ENCODE data around the gene MLC1. TPM values are rescaled to one million over a fixed set of nuclear protein-coding genes. Genes with fewer than 3 reads are reported as not detected.

Gene MLC1
- total and polyA plus RNA-seq, 2 donors (not counting 1 experiment from before 2014, with no cell fraction given): 0.34 TPM; not detected in 1

GRCh38 chr22:50072714-50073538, 12.3 kb downstream of the MLC1 start:
- intact Hi-C loops (cut with micrococcal nuclease): no loop called here
- H3K4me2 ChIP-seq (replicated peaks; ENCODE audit: low read depth, low read length, poor library complexity, severe bottlenecking): no peak overlapping the region
- no peak for ATAC-seq (ENCODE audit: low read depth)
- H4K20me1 ChIP-seq (ENCODE audit: control insufficient read depth, insufficient read depth, low read length, poor library complexity, severe bottlenecking): no peaks in the 10 kb centered on the region
- no peak overlapping the region for H3K4me3 ChIP-seq (ENCODE audit: control extremely low read depth in 1 of 5, extremely low read depth in 1 of 5, insufficient read depth in 1 of 5, low read depth in 2 of 5, low read length in 4 of 5)
- WGBS (ENCODE audit: insufficient coverage): 92% methylated on average over 27 of the region's 28 CpGs
- ChIA-PET CTCF (no interaction called here), POLR2A (no interaction called here)
- no peaks in the 10 kb centered on the region for H3K9me3 ChIP-seq (ENCODE audit: control extremely low read depth in 1 of 3, control insufficient read depth in 2 of 3, insufficient read depth in 1 of 3, low read length in 2 of 3)
- H3K9ac ChIP-seq (ENCODE audit: low read length): no peak overlapping the region
- H3K36me3 ChIP-seq (replicated peaks in 1 of 2; ENCODE audit: control extremely low read depth in 1 of 2, control insufficient read depth in 1 of 2, extremely low read depth in 1 of 2, insufficient read depth in 2 of 2, low read length in 1 of 2): no peaks in the 10 kb centered on the region
- H3K27ac ChIP-seq (ENCODE audit: low read length in 2 of 2): no peak overlapping the region
- TF ChIP-seq EZH2 (IDR thresholded peaks at IDR 0.05; ENCODE audit: borderline replicate concordance, insufficient read depth, low read depth, low read length, poor library complexity, severe bottlenecking): no peak
- TF ChIP-seq, protein P1, sequence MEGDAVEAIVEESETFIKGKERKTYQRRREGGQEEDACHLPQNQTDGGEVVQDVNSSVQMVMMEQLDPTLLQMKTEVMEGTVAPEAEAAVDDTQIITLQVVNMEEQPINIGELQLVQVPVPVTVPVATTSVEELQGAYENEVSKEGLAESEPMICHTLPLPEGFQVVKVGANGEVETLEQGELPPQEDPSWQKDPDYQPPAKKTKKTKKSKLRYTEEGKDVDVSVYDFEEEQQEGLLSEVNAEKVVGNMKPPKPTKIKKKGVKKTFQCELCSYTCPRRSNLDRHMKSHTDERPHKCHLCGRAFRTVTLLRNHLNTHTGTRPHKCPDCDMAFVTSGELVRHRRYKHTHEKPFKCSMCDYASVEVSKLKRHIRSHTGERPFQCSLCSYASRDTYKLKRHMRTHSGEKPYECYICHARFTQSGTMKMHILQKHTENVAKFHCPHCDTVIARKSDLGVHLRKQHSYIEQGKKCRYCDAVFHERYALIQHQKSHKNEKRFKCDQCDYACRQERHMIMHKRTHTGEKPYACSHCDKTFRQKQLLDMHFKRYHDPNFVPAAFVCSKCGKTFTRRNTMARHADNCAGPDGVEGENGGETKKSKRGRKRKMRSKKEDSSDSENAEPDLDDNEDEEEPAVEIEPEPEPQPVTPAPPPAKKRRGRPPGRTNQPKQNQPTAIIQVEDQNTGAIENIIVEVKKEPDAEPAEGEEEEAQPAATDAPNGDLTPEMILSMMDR (IDR thresholded peaks at IDR 0.05): no peak
- no peaks in the 10 kb centered on the region for H3K4me1 ChIP-seq (ENCODE audit: control insufficient read depth in 2 of 2, insufficient read depth in 2 of 2, low read length in 2 of 2)
- Mint-ChIP-seq H3K27me3 (peaks cover 3% of the 10 kb centered on the region), H3K27ac (no peak overlapping the region), H3K4me1 (peaks cover 4% of the 10 kb centered on the region), H3K9me3 (ENCODE audit: insufficient read depth) (no peaks in the 10 kb centered on the region), H3K4me3 (no peak overlapping the region)
- no peak overlapping the region for H2AFZ ChIP-seq (ENCODE audit: insufficient read depth, low read depth, low read length, poor library complexity, severe bottlenecking)
- no peaks in the 10 kb centered on the region for H3K79me2 ChIP-seq (ENCODE audit: control insufficient read depth, insufficient read depth, low read length)
- peaks cover 0 to 2% (median 0%) of the 10 kb centered on the region in 4 experiments for H3K27me3 ChIP-seq (replicated peaks in 1 of 4; ENCODE audit: control extremely low read depth in 1 of 4, control insufficient read depth in 3 of 4, insufficient read depth in 4 of 4, low read length in 3 of 4)
- DNase-seq: no peak

DNA sequence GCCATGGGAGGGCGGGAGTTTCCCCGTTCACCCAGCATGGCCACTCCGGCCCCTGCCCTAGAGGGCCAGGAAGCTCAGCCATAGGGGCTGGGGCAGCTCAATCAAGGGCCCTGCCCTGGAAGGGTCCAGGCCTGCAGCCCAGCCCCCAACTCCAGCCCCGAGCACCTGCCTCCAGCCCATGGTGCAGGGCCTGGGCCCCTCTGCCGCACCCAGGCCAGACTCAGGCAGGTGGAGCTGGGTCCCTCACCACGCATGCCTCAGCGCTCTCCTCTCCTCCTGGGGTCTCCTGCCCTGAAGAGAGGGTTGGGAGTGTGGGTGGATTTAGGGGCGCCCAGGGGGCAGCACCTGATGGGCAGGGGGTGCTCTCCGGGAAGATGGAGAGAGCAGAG, 13.1 kb downstream of the MLC1 start:
- Mint-ChIP-seq H3K27me3 (peaks cover 3% of the 10 kb centered on the region), H3K27ac (no peak overlapping the region), H3K9me3 (ENCODE audit: insufficient read depth) (no peaks in the 10 kb centered on the region), H3K4me3 (no peak overlapping the region), H3K4me1 (peaks cover 4% of the 10 kb centered on the region)
- POLR2A ChIA-PET: no interaction called here
- H2AFZ ChIP-seq (ENCODE audit: insufficient read depth, low read depth, low read length, poor library complexity, severe bottlenecking): no peak overlapping the region
- H4K20me1 ChIP-seq (ENCODE audit: control insufficient read depth, insufficient read depth, low read length, poor library complexity, severe bottlenecking): no peaks in the 10 kb centered on the region
- H3K79me2 ChIP-seq (ENCODE audit: control insufficient read depth, insufficient read depth, low read length): no peaks in the 10 kb centered on the region
- H3K9me3 ChIP-seq (ENCODE audit: control extremely low read depth in 1 of 3, control insufficient read depth in 2 of 3, insufficient read depth in 1 of 3, low read length in 2 of 3): no peaks in the 10 kb centered on the region
- CTCF ChIA-PET: no interaction called here
- no peak for DNase-seq
- intact Hi-C loops (cut with micrococcal nuclease): no loop called here
- no peaks in the 10 kb centered on the region for H3K4me1 ChIP-seq (ENCODE audit: control insufficient read depth in 2 of 2, insufficient read depth in 2 of 2, low read length in 2 of 2)
- H3K27ac ChIP-seq (ENCODE audit: low read length in 2 of 2): no peak overlapping the region
- H3K4me3 ChIP-seq (ENCODE audit: control extremely low read depth in 1 of 5, extremely low read depth in 1 of 5, insufficient read depth in 1 of 5, low read depth in 2 of 5, low read length in 4 of 5): no peak overlapping the region
- H3K4me2 ChIP-seq (replicated peaks; ENCODE audit: low read depth, low read length, poor library complexity, severe bottlenecking): no peak overlapping the region
- no peak for ATAC-seq (ENCODE audit: low read depth)
- no peak overlapping the region for H3K9ac ChIP-seq (ENCODE audit: low read length)
- TF ChIP-seq EZH2 (IDR thresholded peaks at IDR 0.05; ENCODE audit: borderline replicate concordance, insufficient read depth, low read depth, low read length, poor library complexity, severe bottlenecking): no peak
- TF ChIP-seq, protein P1 (IDR thresholded peaks at IDR 0.05): no peak
- WGBS (ENCODE audit: insufficient coverage): 90% methylated on average over 8 of the region's 9 CpGs
- peaks cover 0 to 2% (median 0%) of the 10 kb centered on the region in 4 experiments for H3K27me3 ChIP-seq (replicated peaks in 1 of 4; ENCODE audit: control extremely low read depth in 1 of 4, control insufficient read depth in 3 of 4, insufficient read depth in 4 of 4, low read length in 3 of 4)
- no peaks in the 10 kb centered on the region for H3K36me3 ChIP-seq (replicated peaks in 1 of 2; ENCODE audit: control extremely low read depth in 1 of 2, control insufficient read depth in 1 of 2, extremely low read depth in 1 of 2, insufficient read depth in 2 of 2, low read length in 1 of 2)
